Glomerular endothelial cell (primary cell): ENCODE data around the gene DCAF8. TPM values are rescaled to one million over a fixed set of nuclear protein-coding genes. Genes with fewer than 3 reads are reported as not detected.

Experiments
- DNase-seq: peaks from one replicate; pipeline ENCODE4 v3.0.0-alpha.2; 2011; ENCODE audit warnings: low read depth, low spot score; ENCODE audit errors: extremely low read depth
- total RNA-seq: library from RNA; depleted of rRNA; stranded (reverse); fragments of >200 nt; gene quantifications from 2 replicates; pipeline ENCODE4 v1.2.3, GENCODE V29; 2015

The DCAF8 gene
- total RNA-seq, 1 donor from 2014 or later, result 84.9 TPM

DNA sequence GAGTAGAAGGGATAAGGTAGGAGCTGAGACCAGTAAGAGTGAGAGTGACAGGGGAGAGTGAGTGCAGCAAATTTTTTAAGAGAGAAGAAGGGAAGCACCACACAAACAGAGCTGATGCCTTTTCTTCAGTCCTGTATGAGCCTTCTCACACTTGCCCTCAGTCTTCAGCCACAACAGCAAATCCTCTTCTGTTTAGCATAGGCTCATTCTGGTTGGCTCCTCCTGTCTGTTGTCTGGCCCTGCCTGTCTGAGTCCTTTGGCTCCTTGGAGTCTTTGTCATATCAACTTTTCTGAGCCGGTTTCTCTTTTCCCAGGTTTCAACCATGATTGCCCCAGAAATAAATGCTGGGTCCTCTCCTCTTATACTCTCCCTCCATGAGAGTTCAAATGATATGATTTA lies 84.7 kb downstream of the DCAF8 start:
- no peak for DNase-seq

DNA sequence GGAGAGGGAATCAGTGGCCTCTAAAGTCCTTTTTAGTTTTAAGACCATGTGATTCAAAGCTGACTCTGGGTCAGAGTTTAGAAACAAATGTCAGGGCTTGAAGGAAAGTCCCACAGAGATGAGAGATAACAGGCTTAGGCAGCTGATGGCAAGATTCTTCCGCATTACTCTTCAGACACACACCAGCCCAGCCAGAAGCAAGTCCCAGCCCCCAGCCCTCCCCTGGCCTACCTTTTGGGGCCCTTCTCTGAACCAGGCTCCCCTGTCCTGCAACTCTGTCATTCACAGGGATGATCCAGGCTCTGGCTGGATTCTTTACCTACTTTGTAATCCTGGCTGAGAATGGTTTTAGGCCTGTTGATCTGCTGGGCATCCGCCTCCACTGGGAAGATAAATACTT lies 85.1 kb downstream of the DCAF8 start:
- no peak for DNase-seq

DNA sequence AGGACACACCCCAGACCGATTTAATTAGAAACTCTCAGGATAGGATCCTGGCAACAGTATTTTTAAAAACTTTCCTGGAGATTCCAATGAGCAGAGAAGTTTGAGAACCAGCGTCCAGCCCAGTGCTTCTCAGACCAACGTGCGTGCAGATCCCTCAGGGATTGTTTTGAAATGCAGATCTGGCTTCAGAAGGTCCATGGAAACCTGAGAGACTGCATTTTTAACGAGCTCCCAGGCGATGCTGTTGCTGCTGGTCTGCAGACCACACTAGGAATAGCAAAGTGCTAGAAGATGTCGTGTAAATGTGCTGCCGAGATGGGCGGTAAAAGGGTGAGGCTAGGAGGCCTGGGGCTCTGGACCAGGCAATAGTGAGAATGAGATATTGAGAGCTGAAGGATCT lies 90.4 kb downstream of the DCAF8 start:
- no peak for DNase-seq

DNA sequence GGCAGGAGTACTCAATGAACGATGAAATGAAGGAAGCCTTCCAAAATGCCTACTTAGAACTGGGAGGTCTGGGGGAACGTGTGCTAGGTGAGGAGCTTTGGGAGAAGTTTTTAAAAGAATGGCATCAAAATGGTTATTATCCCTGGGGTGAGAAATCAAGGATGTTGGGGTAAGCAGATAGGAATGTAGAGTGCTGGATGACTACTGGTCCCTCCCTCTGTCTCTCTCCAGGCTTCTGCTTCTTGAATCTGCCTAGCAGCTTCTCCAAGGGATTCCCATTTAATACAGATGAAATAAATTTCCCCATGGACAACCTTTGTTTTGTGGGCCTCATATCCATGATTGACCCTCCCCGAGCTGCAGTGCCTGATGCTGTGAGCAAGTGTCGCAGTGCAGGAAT lies 91.0 kb downstream of the DCAF8 start:
- no peak for DNase-seq

DNA sequence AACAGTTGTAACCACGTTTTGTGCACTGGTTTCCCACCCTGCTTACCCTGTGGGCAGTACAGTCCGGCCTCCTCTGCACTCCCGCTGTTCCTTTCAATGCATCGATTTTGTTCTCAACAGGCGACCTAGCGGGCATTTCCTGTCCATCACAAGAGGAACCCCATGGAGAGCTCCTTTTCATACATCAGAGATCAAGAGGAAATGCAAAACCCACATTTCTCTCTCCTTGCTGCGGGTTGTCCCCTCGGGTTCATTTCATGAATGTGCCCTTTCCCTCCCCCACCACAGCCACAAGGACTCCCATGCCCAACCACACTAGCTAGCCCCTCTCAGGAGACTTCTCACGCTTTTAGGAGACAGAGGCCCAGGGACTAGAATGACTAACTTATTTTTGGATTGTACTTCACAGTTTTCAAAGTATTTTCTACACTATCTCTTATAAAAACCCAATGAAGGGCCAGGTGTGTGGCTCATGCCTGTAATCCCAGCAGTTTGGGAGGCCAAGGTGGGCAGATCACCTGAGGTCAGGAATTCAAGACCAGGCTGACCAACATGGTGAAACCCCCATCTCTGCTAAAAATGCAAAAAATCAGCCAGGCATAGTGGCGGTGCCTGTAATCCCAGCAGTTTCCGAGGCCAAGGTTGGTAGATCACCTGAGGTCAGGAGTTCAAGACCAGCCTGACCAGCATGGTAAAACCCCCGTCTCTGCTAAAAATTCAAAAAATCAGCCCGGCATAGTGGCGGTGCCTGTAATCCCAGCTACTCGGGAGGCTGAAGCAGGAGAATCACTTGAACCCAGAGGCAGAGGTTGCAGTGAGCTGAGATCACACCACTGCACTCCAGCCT lies 92.6 kb downstream of the DCAF8 start:
- no peak for DNase-seq

DNA sequence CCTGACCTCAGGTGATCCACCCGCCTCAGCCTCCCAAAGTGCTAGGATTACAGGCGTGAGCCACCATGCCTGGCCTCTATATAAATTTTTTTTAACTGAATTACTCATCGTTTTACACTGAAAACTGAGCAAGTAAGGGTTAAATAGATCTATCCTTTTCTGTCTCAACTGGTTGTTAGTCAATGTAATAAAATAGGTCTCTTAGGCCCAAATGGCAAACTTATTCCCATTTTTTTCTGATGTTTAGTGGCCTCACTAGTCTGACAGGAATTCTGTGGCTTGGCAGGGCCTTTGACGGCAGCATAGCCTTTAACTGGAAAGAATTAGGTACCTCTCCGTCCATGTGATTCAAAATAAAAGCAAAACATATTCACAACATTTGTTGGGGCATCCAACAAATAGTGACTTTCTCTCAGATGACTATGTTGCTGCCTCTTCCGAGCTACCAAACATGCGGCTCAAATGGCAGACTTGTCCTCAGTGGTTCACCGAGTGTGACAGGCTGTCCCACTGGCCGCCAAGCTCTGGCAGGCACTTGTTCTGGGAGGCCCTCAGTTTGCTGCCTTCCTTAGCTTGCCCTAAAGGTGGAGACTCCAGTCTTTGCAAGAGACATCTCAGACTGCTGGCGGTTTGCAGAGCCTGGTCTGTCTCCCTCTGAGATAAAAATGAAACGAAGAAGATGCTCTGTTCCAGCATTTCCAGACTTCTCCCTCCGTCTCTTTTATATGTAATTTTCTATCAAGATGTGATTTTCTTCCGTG lies 93.6 kb downstream of the DCAF8 start:
- no peak for DNase-seq

DNA sequence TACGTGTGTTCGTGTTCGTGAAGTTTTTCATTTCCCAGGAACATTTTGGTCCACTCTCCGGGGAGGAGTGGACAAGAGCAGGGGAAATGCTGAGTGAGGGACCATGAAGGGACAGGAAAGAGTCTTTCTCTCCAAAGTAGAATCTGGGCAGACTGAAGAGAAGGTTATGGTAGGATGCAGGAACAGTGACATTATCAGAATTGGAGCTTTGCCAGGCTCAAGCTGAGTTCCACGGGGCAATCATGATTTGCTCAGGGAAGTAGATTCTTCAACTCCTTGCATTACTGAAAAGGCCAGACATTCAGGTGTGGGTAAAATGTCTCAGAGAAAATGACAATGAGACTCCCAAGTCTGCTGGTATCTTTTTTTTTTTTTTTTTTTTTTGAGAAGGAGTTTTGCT lies 94.3 kb downstream of the DCAF8 start:
- DNase-seq, result no peak

DNA sequence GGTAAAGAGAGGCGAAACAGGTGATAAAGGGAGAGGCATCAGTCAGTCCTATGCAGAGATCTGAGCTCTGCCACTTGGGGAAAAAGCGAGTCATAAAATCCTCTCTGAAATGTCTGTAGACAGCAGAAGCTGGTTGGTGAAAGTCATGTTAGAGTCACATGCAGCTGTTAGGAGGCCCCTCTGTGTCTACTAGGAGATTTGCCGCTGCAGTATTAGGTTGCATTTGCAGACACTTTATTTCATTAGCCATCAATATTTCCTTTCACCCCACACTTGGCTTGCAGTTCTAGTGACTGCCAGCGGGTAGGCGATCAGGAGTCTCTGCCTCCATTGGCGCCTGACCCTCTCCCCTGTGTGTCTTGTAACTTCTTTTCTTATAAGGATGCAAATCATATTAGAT lies 94.8 kb downstream of the DCAF8 start:
- DNase-seq, result no peak

DNA sequence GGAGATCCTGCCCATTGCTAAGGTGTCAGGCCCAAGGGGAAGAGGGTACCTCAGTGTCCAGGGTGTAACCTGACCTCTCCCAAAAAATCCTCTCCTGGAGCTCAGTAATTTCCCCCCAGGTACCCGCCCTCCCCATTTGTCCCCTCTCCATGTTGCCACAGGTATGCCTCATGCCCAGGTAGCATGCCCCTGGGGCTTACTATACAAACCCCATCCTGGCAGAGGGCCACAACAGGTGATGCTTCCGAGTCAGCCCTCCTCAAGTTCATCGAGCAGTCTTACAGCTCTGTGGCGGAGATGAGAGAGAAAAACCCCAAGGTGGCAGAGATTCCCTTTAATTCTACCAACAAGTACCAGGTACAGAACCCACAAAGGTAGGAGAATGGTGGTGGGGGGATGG lies 95.3 kb downstream of the DCAF8 start:
- DNase-seq, result no peak

DNA sequence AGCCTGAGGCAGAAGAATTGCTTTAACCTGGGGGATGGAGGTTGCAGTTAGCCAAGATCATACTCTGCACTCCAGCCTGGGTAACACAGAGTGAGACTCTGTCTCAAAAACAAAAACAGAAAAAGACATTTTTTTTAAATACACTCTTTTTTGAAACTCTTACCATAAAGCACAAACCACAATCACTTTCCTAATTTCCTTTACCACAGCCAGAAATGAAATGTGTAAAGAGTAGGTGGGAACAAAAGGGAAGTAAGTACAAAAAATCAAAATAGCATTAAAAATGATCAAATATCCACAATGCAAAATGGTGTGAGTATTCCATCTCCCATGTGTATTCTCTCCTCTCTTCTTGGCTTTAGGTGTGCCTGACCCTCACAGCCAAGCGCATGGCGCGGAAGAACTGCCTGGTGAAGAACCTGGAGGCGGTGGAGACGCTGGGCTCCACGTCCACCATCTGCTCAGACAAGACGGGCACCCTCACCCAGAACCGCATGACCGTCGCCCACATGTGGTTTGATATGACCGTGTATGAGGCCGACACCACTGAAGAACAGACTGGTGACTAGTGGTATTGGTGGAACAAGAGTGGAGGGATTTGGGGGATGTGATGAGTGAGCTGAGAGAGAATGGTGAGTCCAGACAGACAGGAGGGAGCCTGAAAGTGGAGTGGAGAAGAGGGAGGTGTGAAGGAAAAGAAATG lies 96.0 kb downstream of the DCAF8 start:
- DNase-seq, result no peak

Other genes starting within 250 kb of the DCAF8 start
- gene PIGM, start 230.6 kb downstream of the DCAF8 start, total RNA-seq, result 2.5 and 3.2 TPM in 2 replicates
- not detected in 2 replicates for gene KCNJ10, start 192.4 kb downstream of the DCAF8 start, total RNA-seq
- not detected in 2 replicates for gene KCNJ9, start 181.0 kb downstream of the DCAF8 start, total RNA-seq
- 16.4 and 18.4 TPM in 2 replicates for gene IGSF8, start 163.9 kb downstream of the DCAF8 start, total RNA-seq
- not detected in 2 replicates for gene ATP1A2, start 146.8 kb downstream of the DCAF8 start, total RNA-seq
- not detected in 2 replicates for gene ATP1A4, start 110.9 kb downstream of the DCAF8 start, total RNA-seq
- gene CASQ1, start 72.0 kb downstream of the DCAF8 start, total RNA-seq, result not detected in 2 replicates
- gene PEA15, start 57.2 kb downstream of the DCAF8 start, total RNA-seq, result 141 and 206 TPM in 2 replicates
- 21.3 and 31.4 TPM in 2 replicates for gene PEX19, start 22.6 kb upstream of the DCAF8 start, total RNA-seq
- gene COPA, start 80.7 kb upstream of the DCAF8 start, total RNA-seq, result 178 and 193 TPM in 2 replicates
- 141 and 156 TPM in 2 replicates for gene NCSTN, start 80.8 kb upstream of the DCAF8 start, total RNA-seq
- gene NHLH1, start 104.5 kb upstream of the DCAF8 start, total RNA-seq, result 0.05 TPM in 1 of 2 replicates, not detected in the other
- gene VANGL2, start 138.0 kb upstream of the DCAF8 start, total RNA-seq, result 0.41 and 1.1 TPM in 2 replicates